CD4-positive, alpha-beta T cell treated with Interleukin-10 for 1 hour (primary cell): ENCODE results near the gene TTC29.
A peak's percentile ranks its signal among the peaks of the same experiment; 100 is the strongest.

ENCODE experiments used
- DNase-seq: peaks from one replicate; pipeline ENCODE4 v3.0.0-alpha.2; 2020

TTC29 gene

DNA sequence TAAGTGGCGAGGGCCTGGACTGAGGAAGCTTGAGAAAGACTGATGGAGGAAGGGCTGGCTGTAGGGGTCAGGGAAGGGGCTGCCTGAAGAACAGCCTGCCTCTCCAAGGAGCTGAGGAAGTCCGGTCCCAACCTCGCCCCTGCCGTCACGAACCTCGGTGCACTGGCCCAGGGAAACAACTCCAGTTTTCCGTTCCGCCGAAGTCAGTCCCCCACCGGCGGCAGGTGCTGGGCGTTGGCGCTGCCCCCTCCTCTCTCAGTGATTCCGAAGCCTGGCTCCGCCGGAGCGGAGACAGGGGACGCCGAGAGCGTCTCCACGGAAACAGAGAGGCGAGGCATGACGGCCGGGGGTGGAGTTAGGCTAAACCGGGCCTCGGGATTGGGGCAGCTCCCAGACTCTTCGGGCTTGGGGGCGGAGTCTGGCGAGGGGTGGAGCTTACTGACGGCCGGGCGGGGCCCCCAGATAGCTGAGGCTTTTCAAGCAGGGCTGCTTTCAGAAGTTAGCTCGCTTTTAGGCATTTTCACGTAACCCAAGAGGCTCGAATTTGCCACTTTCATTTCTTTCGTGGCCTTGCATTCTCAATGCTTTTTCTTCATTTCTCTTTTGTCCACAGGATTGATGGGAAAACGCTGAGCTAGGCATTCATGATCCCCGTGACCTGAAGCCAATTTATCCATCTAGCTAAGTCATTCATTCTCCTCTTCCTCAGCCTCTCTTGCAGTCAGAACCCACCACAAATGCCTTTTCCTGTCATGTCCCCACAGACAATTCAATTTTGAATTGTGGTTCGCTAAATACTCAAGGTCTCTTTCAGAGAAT, at the start of gene TTC29:
TSS of gene TTC29 (minus strand) at position 309 of the 819 bp plus-strand sequence. CDS start 5,969 bp downstream, outside the sequence.
- peak; percentile 87 for DNase-seq

DNA sequence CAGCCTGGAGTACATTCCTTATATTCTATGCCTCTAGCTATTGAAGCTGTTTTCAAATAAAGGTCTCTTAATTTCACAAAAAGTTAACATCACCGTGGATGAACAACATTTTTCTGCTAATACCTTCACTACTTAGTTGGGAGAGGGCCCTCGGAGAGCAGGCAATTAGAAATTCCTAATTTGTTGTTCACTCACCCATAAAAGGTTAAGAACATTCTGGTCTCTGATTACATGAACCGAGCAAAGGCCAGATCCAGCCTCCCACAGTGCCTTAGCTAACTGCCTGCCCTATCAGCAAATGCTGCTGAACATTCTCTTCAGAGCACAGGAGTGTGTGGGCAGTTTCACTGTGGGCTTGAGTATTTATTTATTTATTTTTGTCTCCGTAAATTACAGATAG, 36.0 kb upstream of the TTC29 start:
- DNase-seq, result no peak

DNA sequence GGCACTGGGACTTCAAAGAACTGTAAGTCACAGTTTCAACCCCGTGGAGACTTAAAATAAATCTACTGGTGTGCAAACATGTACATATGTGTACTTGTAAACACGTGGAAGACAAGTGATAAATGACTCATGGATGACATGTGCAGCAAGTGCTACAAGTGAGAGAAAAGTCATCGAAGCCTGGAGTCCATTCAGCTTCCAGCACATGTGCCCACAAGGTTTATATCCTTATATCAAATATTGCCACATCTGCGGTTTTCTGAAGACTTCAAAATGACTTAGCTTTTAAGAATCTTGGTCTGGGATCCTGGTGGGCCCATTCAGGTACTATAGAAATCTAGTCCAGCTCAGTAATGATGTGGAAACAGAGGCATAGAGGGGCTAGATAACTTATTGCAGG, 33.0 kb upstream of the TTC29 start:
- no peak for DNase-seq

DNA sequence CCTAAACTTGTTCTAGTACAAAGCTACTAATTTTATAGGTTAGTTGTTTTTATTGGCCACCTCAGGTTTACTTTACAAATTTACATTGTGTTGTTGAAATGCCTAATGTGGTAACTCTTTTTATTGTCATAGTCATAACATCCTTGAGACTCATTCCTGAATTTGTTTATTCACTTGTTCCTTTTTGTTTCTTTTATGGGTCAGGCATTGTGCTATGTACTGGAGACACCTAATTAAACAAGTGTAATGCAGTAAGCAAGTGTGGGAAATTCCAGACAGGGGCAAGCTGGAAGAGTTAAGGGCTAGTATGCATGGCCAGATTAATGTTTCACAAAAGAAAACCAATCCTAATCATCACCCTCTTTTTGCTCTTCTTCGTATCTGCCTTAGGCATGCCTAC, 30.5 kb upstream of the TTC29 start:
- DNase-seq, result no peak

DNA sequence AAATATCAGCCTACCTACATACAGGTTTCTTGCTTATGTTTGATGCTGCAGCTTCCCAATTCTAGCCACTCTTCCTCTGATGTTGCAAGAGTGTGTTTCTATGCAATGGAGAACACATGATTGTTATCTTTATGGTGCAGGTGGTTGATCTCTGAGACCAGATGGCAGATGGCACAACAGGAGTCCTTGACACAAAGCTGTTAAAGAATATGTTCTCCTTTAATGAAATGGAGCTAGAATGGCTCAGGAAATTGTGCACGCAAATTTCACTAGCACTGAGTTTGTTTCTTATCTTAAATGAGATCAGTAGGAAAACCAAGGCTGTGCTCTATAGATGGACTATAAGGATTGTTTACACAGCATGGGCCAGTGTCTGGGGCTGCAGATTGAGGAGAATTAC, 29.9 kb upstream of the TTC29 start:
- DNase-seq, result no peak

- DNase-seq, result no peak
Observed at GRCh38 chr4:146975036-146975435, 29.4 kb upstream of the TTC29 start.

GRCh38 chr4:146972036-146972435, 26.4 kb upstream of the TTC29 start:
- no peak for DNase-seq

- no peak for DNase-seq
Observed at GRCh38 chr4:146969126-146969525, 23.5 kb upstream of the TTC29 start.

DNA sequence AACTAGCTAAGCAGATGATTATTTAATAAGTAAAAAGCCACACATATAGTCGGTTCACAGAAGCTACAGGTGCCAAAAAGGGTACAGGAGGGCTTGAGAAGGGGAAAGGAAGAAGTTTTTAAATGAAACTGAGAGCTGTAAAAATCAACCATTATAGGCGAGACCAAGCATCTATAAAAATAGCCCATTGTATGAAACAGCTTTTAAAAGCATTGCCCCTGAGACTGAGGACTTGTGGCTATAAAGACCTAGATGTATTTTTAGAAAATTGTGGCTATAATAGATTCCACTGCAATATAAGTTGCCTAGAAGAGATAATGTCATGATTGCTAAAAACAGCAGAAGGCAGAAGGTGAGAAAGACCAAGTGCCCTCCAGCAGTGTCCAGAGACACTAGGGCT, 15.0 kb upstream of the TTC29 start:
- no peak for DNase-seq

DNA sequence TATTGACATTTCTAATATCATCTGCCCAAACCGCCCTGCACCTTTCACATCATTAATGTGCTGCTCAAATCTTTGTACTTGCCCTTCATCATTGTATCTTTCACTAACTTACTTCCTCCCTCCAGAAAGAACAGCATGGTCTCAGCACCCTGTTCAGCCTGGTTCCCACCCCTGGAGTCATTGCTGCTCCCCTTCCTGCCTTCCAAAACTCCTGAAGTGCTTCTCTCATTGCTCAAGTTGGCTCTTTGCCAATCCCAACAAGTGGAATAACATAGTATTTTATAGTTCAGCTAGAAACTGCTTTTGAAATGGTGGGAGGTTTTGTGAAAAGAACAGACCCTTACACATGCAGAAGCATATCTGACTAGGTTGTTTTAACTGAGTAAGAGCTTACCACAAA, 14.0 kb upstream of the TTC29 start:
- DNase-seq, result no peak

DNA sequence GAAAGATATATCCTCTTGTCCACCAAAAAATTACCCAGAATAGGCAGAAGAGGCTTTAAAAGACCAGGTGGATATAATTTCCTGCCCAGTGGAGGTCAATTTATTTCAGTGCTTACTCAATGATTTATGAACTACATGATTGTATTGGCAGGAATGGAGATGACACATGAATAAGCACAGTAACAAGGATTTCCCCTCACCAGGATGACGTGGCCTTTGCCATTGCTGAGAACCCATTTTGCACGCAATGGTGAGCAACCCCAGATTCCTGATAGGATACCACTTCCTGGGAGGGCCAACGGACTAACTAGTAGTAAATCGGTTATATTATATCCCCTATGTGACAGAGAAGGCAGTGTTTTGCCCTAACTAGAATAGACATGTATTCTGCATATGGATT, 11.6 kb upstream of the TTC29 start:
- no peak for DNase-seq

GRCh38 chr4:146952896-146953295, 7.2 kb upstream of the TTC29 start:
- DNase-seq, result no peak

DNA sequence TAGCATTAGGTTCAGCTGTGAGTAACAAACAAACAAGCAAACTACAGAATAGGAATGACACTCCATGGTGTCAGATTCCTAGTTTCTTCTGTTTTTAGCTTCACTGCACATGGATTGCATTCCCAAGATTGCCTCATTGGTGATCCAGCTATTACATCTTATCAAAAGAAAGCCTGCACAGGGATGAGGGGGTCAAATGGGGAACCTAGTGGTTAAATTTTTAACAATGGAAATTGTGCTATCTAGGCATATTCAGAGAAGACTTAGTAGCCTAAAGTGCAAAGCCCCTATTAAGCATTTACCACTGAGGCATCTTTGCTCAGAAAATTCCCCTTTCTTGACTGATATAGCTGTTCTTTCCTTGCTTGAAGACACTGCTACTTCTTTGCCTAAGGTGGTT, 3.9 kb upstream of the TTC29 start:
- no peak for DNase-seq

DNA sequence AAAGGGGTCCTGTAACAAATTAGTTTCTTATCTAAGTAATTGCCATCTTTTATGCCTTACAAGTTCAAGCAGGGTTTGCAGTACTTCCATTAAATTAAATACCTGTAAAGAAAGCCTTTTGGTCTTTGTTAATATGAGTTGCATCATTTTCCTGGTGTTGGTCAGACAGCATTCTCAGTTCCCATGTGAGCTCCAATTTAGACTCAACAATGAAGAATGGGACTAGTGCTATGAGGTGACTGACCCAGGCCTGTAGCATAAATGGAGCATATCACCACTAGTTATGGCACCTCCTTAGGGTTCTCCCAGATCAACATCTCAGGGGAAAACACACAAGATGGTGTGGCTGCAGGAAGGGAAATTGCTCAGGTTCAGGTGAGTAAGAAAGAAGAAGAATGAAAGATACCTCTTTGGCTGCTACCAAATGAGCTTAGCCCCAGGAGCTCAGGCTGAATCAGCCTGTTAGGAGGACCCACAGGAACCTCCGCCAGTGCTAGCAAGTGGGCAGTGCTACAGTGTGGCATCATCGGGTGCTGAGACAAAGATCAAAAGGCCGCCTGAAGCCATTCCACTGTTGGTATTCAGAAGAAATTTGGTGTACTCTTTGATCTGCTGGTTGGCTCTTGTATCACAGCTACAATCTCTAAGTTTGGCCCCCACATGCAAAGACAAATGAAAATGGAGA, 1.8 kb downstream of the TTC29 start:
- DNase-seq, result no peak

DNA sequence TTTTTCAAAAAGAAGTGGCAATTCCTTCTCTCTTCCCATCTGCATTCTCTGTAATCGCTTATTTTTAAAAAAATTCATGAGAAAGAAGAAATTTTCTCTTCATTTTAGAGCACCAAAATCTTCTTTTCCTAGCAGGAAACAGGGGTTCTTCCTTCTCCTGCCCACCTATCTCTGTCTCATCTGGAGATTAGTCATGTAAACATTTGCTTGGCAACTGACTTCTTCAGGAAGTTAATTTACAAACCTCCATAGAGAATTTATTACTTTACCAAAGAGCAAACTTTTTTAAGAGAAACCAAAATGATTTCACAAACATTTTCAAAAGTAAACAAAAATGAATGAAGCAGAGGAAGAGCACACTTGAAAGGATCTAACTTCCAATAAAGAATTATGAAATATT, 13.5 kb downstream of the TTC29 start:
- DNase-seq, result no peak

DNA sequence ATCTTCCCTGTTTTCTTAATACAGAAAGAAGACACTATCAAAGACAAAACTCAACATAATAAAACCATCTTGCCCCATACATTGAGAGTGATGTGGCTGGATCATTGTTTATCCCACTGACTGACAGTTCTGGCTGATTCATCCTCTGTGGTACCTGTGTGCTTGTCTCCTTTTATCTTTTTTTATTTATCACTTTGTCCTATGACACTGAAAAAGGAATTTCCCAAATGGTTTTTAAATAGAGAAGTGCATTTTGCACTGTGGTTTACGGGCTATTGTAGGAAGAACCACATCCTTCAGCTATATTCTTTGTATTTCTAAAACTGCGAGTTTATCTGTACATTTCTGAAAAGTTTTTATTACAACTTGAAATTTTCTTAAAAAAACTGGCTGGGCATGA, 15.0 kb downstream of the TTC29 start:
- DNase-seq, result no peak

DNA sequence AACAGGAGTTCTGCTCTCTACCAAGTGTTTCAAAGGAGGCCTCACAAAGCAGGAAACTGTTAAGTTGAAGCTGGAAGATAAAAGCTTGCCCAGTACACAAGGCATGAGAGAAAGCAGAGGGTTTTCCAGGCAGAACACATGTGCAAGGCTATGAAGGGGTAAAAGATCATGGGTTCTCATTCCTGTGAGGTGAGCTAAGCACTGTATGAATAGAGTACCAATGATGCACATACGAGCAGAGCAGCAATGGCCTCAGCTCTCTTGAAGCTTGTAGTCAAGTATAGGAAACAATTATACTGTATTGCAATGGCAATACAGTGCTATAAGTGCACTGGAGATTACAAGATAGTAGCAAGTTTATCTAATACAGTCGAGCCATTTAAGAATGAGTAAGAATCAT, 18.0 kb downstream of the TTC29 start:
- no peak for DNase-seq

DNA sequence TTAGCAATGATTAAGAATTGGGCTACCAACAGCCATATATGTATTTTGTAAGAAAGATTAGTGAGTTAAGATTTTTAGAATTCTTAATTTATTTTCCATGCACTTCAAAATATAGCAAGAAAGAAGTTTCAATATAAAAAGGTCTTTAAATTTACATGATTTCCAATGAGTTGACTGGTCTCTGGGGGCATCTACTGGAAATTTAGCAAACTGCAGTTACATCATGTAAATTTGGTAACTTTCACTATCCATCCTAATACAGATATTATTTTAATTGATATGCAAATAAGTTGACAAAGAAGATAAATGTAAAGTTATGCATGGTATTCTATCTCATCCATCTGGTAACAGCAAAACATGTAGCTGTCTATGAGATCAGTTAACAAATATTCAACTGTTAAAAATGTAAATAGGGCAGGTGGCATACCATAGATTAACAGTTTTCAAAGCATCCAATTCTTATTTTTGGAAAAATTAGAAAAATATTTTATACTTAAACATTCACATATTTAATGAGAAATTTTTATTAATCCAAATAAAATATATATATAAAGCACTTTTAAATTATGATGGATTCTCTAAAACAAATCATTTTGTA, 29.1 kb downstream of the TTC29 start:
- DNase-seq, result peak; percentile 45

DNA sequence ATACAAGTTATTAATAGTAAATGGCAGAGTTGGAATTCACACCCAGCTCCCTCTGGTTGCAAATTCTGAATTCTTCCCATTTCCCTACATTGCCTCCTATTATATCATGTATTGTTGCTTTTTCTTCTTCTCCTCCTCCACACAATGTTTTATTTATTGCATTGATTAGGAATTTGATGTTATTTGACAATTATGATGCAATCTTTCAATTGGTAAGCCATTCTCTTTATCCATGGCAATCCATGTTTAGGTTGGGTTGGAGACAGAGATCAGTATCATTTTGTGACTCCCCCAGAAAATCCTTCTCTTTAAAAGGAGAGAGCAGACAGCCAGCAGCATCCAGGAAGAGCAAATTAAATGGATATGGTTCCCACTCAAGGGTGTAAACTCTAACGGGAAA, 30.5 kb downstream of the TTC29 start:
- DNase-seq, result no peak

- DNase-seq, result no peak
Observed at GRCh38 chr4:146900295-146900694, 45.4 kb downstream of the TTC29 start.

GRCh38 chr4:146890301-146890700, 55.4 kb downstream of the TTC29 start:
- DNase-seq, result no peak

DNA sequence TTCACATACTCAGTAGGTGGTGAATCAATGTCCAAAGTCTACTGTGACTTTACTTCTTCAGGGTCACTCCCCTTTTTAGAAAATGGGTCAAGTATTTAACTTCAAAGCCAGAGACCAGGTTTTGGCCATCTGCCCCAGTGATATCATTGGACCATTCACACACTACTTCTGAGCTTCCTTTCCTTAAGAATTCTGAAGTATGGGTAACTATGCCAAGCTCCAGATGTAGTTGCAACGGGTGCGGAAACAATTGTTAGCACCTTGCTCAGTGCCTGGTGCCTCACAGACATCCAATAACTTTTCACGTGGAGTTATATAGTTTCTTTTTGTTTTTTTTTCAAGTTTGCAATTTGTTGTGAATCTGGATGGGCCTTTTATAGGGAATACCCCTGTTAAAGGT, 62.6 kb downstream of the TTC29 start:
- DNase-seq, result no peak

DNA sequence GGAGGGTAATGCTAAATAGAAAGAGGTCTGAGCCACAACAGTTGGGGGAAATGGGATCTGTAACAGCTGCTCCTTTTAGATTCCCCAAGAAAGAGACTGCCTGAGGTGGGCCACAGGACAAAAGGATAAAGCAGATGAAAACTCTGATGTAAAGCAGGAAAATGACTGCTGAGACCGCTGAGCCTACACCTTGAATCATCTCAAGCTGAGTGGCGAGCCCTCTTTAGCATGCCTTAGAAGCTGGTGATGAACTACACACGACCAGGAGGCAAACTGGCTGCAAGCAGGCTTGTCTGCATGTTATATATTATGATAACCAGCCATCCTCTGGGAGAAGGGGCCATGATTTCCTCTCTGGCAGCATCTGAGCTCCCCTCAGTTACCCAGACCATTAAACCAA, 88.4 kb downstream of the TTC29 start:
- no peak for DNase-seq

- no peak for DNase-seq
Observed at GRCh38 chr4:146855761-146856160, 89.9 kb downstream of the TTC29 start.
